Hindlimb muscle (tissue), 1 donor: ENCODE measurements around the gene MIOX. TPM values are rescaled to one million over a fixed set of nuclear protein-coding genes. Genes with fewer than 3 reads are reported as not detected.
"Not testable (repeated sequence)": the region's sequence is repeated elsewhere in the genome, so short reads cannot be mapped to it uniquely, and the experiment has no call there.

Experiments
- DNase-seq: peaks from one replicate; pipeline ENCODE4 v3.0.0-alpha.2; 2013
- polyA plus RNA-seq: library from polyadenylated mRNA; unstranded; fragments of 120-200 nt; gene quantifications from one replicate; pipeline ENCODE4 v1.2.1, GENCODE V29; 2013; ENCODE audit not compliant: insufficient read length

The MIOX gene
- polyA plus RNA-seq, 1 donor: not detected

- peak; percentile 75 for DNase-seq
These were observed 43.4 kb downstream of the MIOX start, which contains the start of gene TYMP for GRCh38 chr22:50529897-50530579. TYMP (minus strand) TSS chr22:50530012; CDS start chr22:50529709, 303 bp downstream.

GRCh38 chr22:50530580-50530876 is 43.9 kb downstream of the MIOX start:
- no peak for DNase-seq

GRCh38 chr22:50530877-50531545 is 44.4 kb downstream of the MIOX start:
- DNase-seq: peak; percentile 73

- DNase-seq: peak; percentile 29
These were observed 44.9 kb downstream of the MIOX start for GRCh38 chr22:50531546-50531961.

GRCh38 chr22:50531962-50532674 is 45.5 kb downstream of the MIOX start:
- peak; percentile 63 for DNase-seq

GRCh38 chr22:50532824-50533796 is 46.5 kb downstream of the MIOX start:
- no peak for DNase-seq

- not testable (repeated sequence) for DNase-seq
These were observed 47.4 kb downstream of the MIOX start for GRCh38 chr22:50533856-50534711.

GRCh38 chr22:50535113-50535512 is 48.5 kb downstream of the MIOX start:
- DNase-seq: no peak

GRCh38 chr22:50536226-50536625 is 49.6 kb downstream of the MIOX start:
- no peak for DNase-seq

- no peak for DNase-seq
These were observed 51.1 kb downstream of the MIOX start for GRCh38 chr22:50537765-50538164.

Other genes starting within 250 kb of the MIOX start
- 33.5 TPM for gene TUBGCP6, start 241.8 kb upstream of the MIOX start, polyA plus RNA-seq
- 20.5 TPM for gene HDAC10, start 235.6 kb upstream of the MIOX start, polyA plus RNA-seq
- gene MAPK12, start 225.2 kb upstream of the MIOX start, polyA plus RNA-seq: 29.1 TPM
- 7.4 TPM for gene MAPK11, start 216.5 kb upstream of the MIOX start, polyA plus RNA-seq
- 109 TPM for gene PLXNB2, start 179.2 kb upstream of the MIOX start, polyA plus RNA-seq
- 5.5 TPM for gene DENND6B, start 159.8 kb upstream of the MIOX start, polyA plus RNA-seq
- gene PPP6R2, start 143.5 kb upstream of the MIOX start, polyA plus RNA-seq: 34.3 TPM
- gene SBF1, start 11.8 kb upstream of the MIOX start, polyA plus RNA-seq: 53.0 TPM
- 0.26 TPM for gene ADM2, start 5.3 kb upstream of the MIOX start, polyA plus RNA-seq
- gene LMF2, start 20.8 kb downstream of the MIOX start, polyA plus RNA-seq: 42.2 TPM
- gene NCAPH2, start 21.4 kb downstream of the MIOX start, polyA plus RNA-seq: 36.3 TPM
- gene SCO2, start 38.7 kb downstream of the MIOX start, polyA plus RNA-seq: 6.1 TPM
- 6.7 TPM for gene TYMP, start 43.2 kb downstream of the MIOX start, polyA plus RNA-seq
- not detected for gene KLHDC7B, start 59.0 kb downstream of the MIOX start, polyA plus RNA-seq
- not detected for gene SYCE3, start 76.1 kb downstream of the MIOX start, polyA plus RNA-seq
- 52.6 TPM for gene CPT1B, start 91.6 kb downstream of the MIOX start, polyA plus RNA-seq
- gene CHKB, start 96.0 kb downstream of the MIOX start, polyA plus RNA-seq: 52.7 TPM
- 0.70 TPM for gene MAPK8IP2, start 113.9 kb downstream of the MIOX start, polyA plus RNA-seq
- 18.1 TPM for gene ARSA, start 141.3 kb downstream of the MIOX start, polyA plus RNA-seq
- gene SHANK3, start 186.0 kb downstream of the MIOX start, polyA plus RNA-seq: 22.7 TPM